MCF 10A (cell line): ENCODE results near the gene MGARP. TPM values are rescaled to one million over a fixed set of nuclear protein-coding genes. Genes with fewer than 3 reads are reported as not detected.

Source experiments
- BruUV-seq: library from RNA; stranded (reverse); fragments of 400-500 nt; replicated peaks from 2 replicates; lab custom pipeline; 2021; lab: Mats Ljungman, UMichigan
- CTCF ChIA-PET: fragments of 300-600 bp; sonication (Branson Sonifier 250); formaldehyde crosslinking; extraction: SDS; loops from one replicate; lab custom pipeline; 2021; ENCODE audit warnings: antibody characterized with exemption, inconsistent platforms; lab: Yijun Ruan, JAX
- POLR2A ChIA-PET: fragments of 300-600, 350-650 bp; sonication (Branson Sonifier 250); formaldehyde crosslinking; extraction: SDS; loops from one replicate; lab custom pipeline; 2020; ENCODE audit warnings: antibody characterized with exemption, inconsistent platforms; lab: Yijun Ruan, JAX
- DNase-seq: peaks from one replicate; pipeline ENCODE4 v3.0.0-alpha.2; 2018; ENCODE audit not compliant: unreplicated experiment
- H3K27ac Mint-ChIP-seq: one replicate; pipeline ENCODE4 v1.8.0; 2022; ENCODE audit warnings: mild to moderate bottlenecking, low read depth, mixed read lengths; ENCODE audit not compliant: unreplicated experiment
- H3K27me3 Mint-ChIP-seq: one replicate; pipeline ENCODE4 v1.8.0; 2022; ENCODE audit warnings: mixed read lengths; ENCODE audit not compliant: insufficient read depth, unreplicated experiment
- H3K36me3 Mint-ChIP-seq: one replicate; pipeline ENCODE4 v1.8.0; 2022; ENCODE audit warnings: mild to moderate bottlenecking, moderate library complexity, mixed read lengths; ENCODE audit not compliant: insufficient read depth, unreplicated experiment
- H3K4me1 Mint-ChIP-seq: one replicate; pipeline ENCODE4 v1.8.0; 2022; ENCODE audit warnings: mixed read lengths; ENCODE audit not compliant: insufficient read depth, unreplicated experiment
- H3K4me3 Mint-ChIP-seq: one replicate; pipeline ENCODE4 v1.8.0; 2022; ENCODE audit warnings: mild to moderate bottlenecking, moderate library complexity, mixed read lengths; ENCODE audit not compliant: unreplicated experiment
- H3K9me3 Mint-ChIP-seq: one replicate; pipeline ENCODE4 v1.8.0; 2022; ENCODE audit warnings: mixed read lengths; ENCODE audit not compliant: unreplicated experiment
- CTCF ChIP-seq: fragments of 200-600 bp; IDR thresholded peaks from one replicate; pipeline ENCODE4 v1.8.0; 2022; ENCODE audit warnings: antibody characterized with exemption, mild to moderate bottlenecking; ENCODE audit not compliant: unreplicated experiment
- intact Hi-C: fragments of 100-400 bp; cut with micrococcal nuclease; formaldehyde crosslinking; loops from 2 replicates; pipeline ENCODE4 v1.14.1; 2022
- total RNA-seq: library from RNA; stranded (reverse); gene quantifications from 2 replicates; pipeline ENCODE4 v1.2.3, GENCODE V29; 2022

Gene MGARP
- total RNA-seq, 1 experiment from 2014 or later, result not detected

- intact Hi-C loops, result no loop called here
Measured at GRCh38 chr4:139253713-139254112, 26.3 kb downstream of the MGARP start.

GRCh38 chr4:139253046-139253445 lies 27.0 kb downstream of the MGARP start:
- intact Hi-C loops, result no loop called here
- H3K36me3 Mint-ChIP-seq, result peaks cover 6% of the 10 kb centered on the region
- H3K4me3 Mint-ChIP-seq, result no peak overlapping the region
- no TSS peak for BruUV-seq
- ChIA-PET CTCF (interaction anchor here (2.9 kb wide), 1 partner anchor 9 kb away, joined by 12 read pairs; no protein-coding TSS in a partner anchor), POLR2A (interaction anchor here (1.2 to 2.4 kb wide), 2 partner anchors 10 to 35 kb away, joined by 3 to 19 read pairs; no protein-coding TSS in a partner anchor)
- H3K27me3 Mint-ChIP-seq, result no peaks in the 10 kb centered on the region
- H3K4me1 Mint-ChIP-seq, result no peaks in the 10 kb centered on the region
- TF ChIP-seq CTCF, result no peak
- no peak overlapping the region for H3K27ac Mint-ChIP-seq
- no peak for DNase-seq
- H3K9me3 Mint-ChIP-seq, result no peaks in the 10 kb centered on the region

More at GRCh38 chr4:139253713-139254112, 26.3 kb downstream of the MGARP start:
- Mint-ChIP-seq H3K4me1 (no peaks in the 10 kb centered on the region), H3K9me3 (no peaks in the 10 kb centered on the region), H3K4me3 (no peak overlapping the region), H3K27me3 (no peaks in the 10 kb centered on the region), H3K27ac (no peak overlapping the region), H3K36me3 (peaks cover 6% of the 10 kb centered on the region)
- POLR2A ChIA-PET, result interaction anchor here (0.6 to 2.4 kb wide), 4 partner anchors 9 to 167 kb away, joined by 3 to 19 read pairs (median 3); no protein-coding TSS in a partner anchor
- CTCF ChIA-PET, result interaction anchor here (2.9 kb wide), 1 partner anchor 9 kb away, joined by 12 read pairs; no protein-coding TSS in a partner anchor
- no TSS peak for BruUV-seq
- TF ChIP-seq CTCF, result no peak
- DNase-seq, result no peak

GRCh38 chr4:139247700-139248238 lies 32.3 kb downstream of the MGARP start:
- no peak for TF ChIP-seq CTCF
- H3K27ac Mint-ChIP-seq, result no peak overlapping the region
- no peaks in the 10 kb centered on the region for H3K27me3 Mint-ChIP-seq
- peaks cover 6% of the 10 kb centered on the region for H3K36me3 Mint-ChIP-seq
- CTCF ChIA-PET, result interaction anchor here (0.9 to 1.4 kb wide), 2 partner anchors 46 to 48 kb away, joined by 4 to 5 read pairs; no protein-coding TSS in a partner anchor
- POLR2A ChIA-PET, result interaction anchor here (0.6 to 1.3 kb wide), 3 partner anchors 48 to 307 kb away, joined by 3 to 5 read pairs (median 4); no protein-coding TSS in a partner anchor
- intact Hi-C loops, result no loop called here
- peaks cover 16% of the 10 kb centered on the region for H3K4me1 Mint-ChIP-seq
- no peak overlapping the region for H3K4me3 Mint-ChIP-seq
- BruUV-seq, result no TSS peak
- no peaks in the 10 kb centered on the region for H3K9me3 Mint-ChIP-seq
- DNase-seq, result no peak

GRCh38 chr4:139247241-139247640 lies 32.8 kb downstream of the MGARP start:
- Mint-ChIP-seq H3K4me3 (no peak overlapping the region), H3K4me1 (peaks cover 22% of the 10 kb centered on the region), H3K9me3 (no peaks in the 10 kb centered on the region), H3K27me3 (no peaks in the 10 kb centered on the region), H3K36me3 (peaks cover 6% of the 10 kb centered on the region), H3K27ac (no peak overlapping the region)
- POLR2A ChIA-PET, result interaction anchor here (0.6 to 1.3 kb wide), 3 partner anchors 48 to 640 kb away, joined by 4 to 5 read pairs (median 5); no protein-coding TSS in a partner anchor
- intact Hi-C loops, result no loop called here
- no peak for TF ChIP-seq CTCF
- CTCF ChIA-PET, result interaction anchor here (1.4 kb wide), 1 partner anchor 46 kb away, joined by 4 read pairs; no protein-coding TSS in a partner anchor
- no peak for DNase-seq
- BruUV-seq, result no TSS peak
